GM12864 (cell line): Measurements from ENCODE around the gene USP35.

Experiments
- DNase-seq: peaks from one replicate; pipeline ENCODE4 v3.0.0-alpha.2; 2011; ENCODE audit warnings: low read depth
- H3K4me3 ChIP-seq: 2 replicates; pipeline ENCODE4 v1.5.1; 2011; ENCODE audit warnings: mild to moderate bottlenecking, low read depth, low read length, control low read depth
- CTCF ChIP-seq: IDR thresholded peaks from 2 replicates; pipeline ENCODE4 v1.5.1; 2011; ENCODE audit warnings: low read depth, mild to moderate bottlenecking, moderate library complexity, low read length, control low read depth, inconsistent platforms; ENCODE audit errors: missing control alignments

The USP35 gene

DNA sequence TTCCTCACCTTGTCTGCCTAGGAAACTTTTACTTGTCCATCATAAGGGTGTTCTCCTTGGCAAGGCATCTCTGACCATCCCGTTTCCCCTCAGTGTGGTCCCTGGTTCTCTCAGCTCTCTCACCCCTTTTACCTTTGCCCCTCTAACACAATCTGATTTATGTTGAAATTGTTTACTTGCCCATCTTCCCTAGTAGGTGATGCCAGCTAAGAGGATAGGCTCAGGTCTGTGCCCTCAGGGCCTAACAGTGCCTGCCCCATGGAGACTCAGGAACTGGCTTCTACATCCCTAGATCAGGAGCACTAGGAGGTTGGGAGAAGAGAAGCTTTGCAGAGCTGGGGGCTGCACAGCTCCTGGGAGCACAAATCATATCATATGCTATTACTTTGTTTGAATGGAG is 28.2 kb upstream of the USP35 start:
- no peak for TF ChIP-seq CTCF
- no peak for DNase-seq
- no peak overlapping the region for H3K4me3 ChIP-seq

- no peak for TF ChIP-seq CTCF
- DNase-seq: no peak
These were observed 27.4 kb upstream of the USP35 start for GRCh38 chr11:78161346-78161745.

GRCh38 chr11:78161962-78162371 is 26.8 kb upstream of the USP35 start:
- no peak overlapping the region for H3K4me3 ChIP-seq
- DNase-seq: no peak
- no peak for TF ChIP-seq CTCF

More at GRCh38 chr11:78161346-78161745, 27.4 kb upstream of the USP35 start:
- no peak overlapping the region for H3K4me3 ChIP-seq

DNA sequence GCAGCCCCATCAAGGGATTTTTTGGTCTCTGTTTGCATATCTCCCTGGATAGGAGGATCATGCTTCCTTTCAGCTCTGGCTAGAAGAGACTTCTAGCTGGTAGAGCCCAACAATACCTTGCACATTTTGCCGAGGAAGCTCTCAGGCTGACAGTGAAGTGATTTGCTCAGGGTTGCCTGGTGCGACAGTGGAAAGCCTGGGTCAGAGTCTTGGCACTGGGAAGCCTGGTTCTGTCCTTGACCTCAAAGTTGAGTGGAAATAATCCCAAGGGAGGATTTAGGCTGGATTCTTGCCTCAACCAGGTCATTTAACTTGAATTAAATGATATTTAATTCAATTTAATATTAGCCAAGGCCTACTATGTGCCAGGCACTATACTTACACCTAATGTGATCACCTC is 24.9 kb upstream of the USP35 start:
- DNase-seq: no peak
- no peak for TF ChIP-seq CTCF
- no peak overlapping the region for H3K4me3 ChIP-seq

DNA sequence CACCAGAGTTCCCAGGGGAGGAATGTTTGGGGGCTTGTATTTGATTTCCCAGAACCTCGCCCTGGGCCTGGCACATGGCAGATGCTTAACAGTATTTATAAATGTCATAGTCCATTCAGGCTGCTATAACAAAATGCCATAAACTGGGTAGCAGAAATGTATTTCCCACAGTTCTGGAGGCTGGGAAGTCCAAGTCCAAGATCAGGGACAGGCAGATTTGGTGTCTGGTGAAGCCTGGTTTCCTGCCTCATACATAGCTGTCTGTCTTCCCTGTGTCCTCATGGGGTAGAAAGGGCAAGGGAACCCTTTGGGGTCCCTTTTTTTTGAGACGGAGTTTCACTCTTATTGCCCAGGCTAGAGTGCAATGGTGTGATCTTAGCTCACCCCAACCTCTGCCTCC is 24.2 kb upstream of the USP35 start:
- no peak for TF ChIP-seq CTCF
- no peak for DNase-seq
- H3K4me3 ChIP-seq: no peak overlapping the region

DNA sequence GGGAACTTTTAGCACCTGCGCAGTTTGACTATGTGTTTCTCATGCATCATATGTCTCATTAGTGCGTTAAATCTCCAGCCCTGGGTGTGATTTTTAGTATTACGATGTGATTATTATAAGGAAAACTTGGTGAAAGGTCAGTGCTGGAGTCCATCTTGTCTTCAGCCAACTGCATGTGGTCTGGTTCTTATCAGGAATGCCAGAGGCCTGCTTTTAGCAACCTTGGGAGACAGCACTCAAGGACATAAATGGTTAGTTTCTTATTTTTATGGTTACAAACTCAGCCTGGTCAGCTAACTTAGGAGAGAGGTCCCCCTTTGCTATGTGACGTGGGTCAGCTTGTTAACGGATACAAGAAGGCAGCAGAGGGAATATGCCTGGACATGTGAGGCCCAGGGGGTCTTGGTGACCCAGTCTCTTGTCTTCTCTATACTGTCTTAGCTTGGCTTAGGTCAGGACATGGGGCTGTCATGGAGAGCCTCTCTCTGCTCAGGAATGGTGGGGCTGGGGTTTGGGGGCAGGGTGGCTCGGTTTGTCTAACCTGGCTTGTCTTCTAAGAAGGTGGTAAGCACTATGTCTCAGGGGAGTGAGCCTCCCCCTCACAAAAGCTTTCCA is 21.8 kb upstream of the USP35 start:
- TF ChIP-seq CTCF: no peak
- no peak overlapping the region for H3K4me3 ChIP-seq
- no peak for DNase-seq
